Thoracic aorta (tissue), 2 donors: ENCODE data around the gene ARMC9. TPM values are rescaled to one million over a fixed set of nuclear protein-coding genes. Genes with fewer than 3 reads are reported as not detected.

Source experiments
- ATAC-seq: fragments of 150-250 bp; one replicate; pipeline ENCODE4 v1.8.0; 2017; ENCODE audit warnings: low read depth; ENCODE audit not compliant: insufficient number of reproducible peaks, low FRiP score
- DNase-seq: peaks from one replicate; pipeline ENCODE4 v3.0.0-alpha.2; 2020; ENCODE audit warnings: low spot score
- H3K27ac ChIP-seq, 2 donors: fragments of 200-600 bp; sonication (generic); 1 replicate in 1 of 2; 2 replicates in 1 of 2; pipeline ENCODE4 v1.5.1; 2016; ENCODE audit warnings: mild to moderate bottlenecking in 2 of 2, moderate library complexity in 2 of 2
- H3K27me3 ChIP-seq: fragments of 200-600 bp; sonication (generic); replicated peaks from 2 replicates; pipeline ENCODE4 v1.6.0; 2016; ENCODE audit warnings: mild to moderate bottlenecking; ENCODE audit not compliant: insufficient read depth
- H3K36me3 ChIP-seq: fragments of 200-600 bp; sonication (generic); one replicate; pipeline ENCODE4 v1.5.1; 2016
- H3K4me1 ChIP-seq, 2 donors: fragments of 200-600 bp; sonication (generic); 1 replicate in 1 of 2; 2 replicates in 1 of 2; pipeline versions ENCODE4 v1.5.1 to v1.6.0; 2016; ENCODE audit warnings: low read depth in 2 of 2, mild to moderate bottlenecking in 1 of 2; ENCODE audit not compliant: control insufficient read depth in 1 of 2
- H3K4me3 ChIP-seq: fragments of 200-600 bp; sonication (generic); 2 replicates; pipeline ENCODE4 v1.5.1; 2016; ENCODE audit warnings: mild to moderate bottlenecking
- H3K9me3 ChIP-seq: fragments of 200-600 bp; sonication (generic); 2 replicates; pipeline ENCODE4 v1.5.1; 2016
- CTCF ChIP-seq: fragments of 200-600 bp; sonication (generic); IDR thresholded peaks from one replicate; pipeline ENCODE4 v1.5.1; 2019; ENCODE audit warnings: antibody characterized with exemption
- total RNA-seq, 2 donors: library from RNA; depleted of rRNA; stranded (reverse); fragments of >200 nt; gene quantifications; one replicate each; pipeline versions ENCODE4 v1.1.0 to v1.2.3, GENCODE V29; 2016

The ARMC9 gene
- total RNA-seq, 2 donors from 2014 or later = 68.5 to 103 TPM

GRCh38 chr2:231321556-231322334 lies 123.3 kb downstream of the ARMC9 start:
- peaks cover 2 to 15% of the 10 kb centered on the region in 2 donors for H3K4me1 ChIP-seq
- no peaks in the 10 kb centered on the region for H3K9me3 ChIP-seq
- H3K27ac ChIP-seq = peak overlapping the region in 1 of 2 donors; percentile 27
- H3K4me3 ChIP-seq = no peak overlapping the region
- no peaks in the 10 kb centered on the region for H3K36me3 ChIP-seq
- DNase-seq (no peak), ATAC-seq (no peak)
- no peaks in the 10 kb centered on the region for H3K27me3 ChIP-seq
- TF ChIP-seq CTCF = no peak

- Histone ChIP-seq H3K9me3 (no peaks in the 10 kb centered on the region), H3K4me3 (no peak overlapping the region), H3K27ac (no peak overlapping the region), H3K4me1 (peaks cover 2 to 15% of the 10 kb centered on the region in 2 donors), H3K27me3 (no peaks in the 10 kb centered on the region), H3K36me3 (no peaks in the 10 kb centered on the region)
- no peak for DNase-seq
- no peak for TF ChIP-seq CTCF
- no peak for ATAC-seq
Observed at GRCh38 chr2:231323316-231323715, 124.9 kb downstream of the ARMC9 start.

GRCh38 chr2:231325826-231326225 lies 127.4 kb downstream of the ARMC9 start:
- no peak for ATAC-seq

GRCh38 chr2:231326404-231326803 lies 128.0 kb downstream of the ARMC9 start:
- Histone ChIP-seq H3K9me3 (no peaks in the 10 kb centered on the region), H3K27ac (no peak overlapping the region), H3K4me1 (no peaks in the 10 kb centered on the region), H3K36me3 (peaks cover 4% of the 10 kb centered on the region), H3K27me3 (no peaks in the 10 kb centered on the region), H3K4me3 (no peak overlapping the region)
- no peak for TF ChIP-seq CTCF
- no peak for DNase-seq
- ATAC-seq = no peak

More at GRCh38 chr2:231325826-231326225, 127.4 kb downstream of the ARMC9 start:
- no peak for DNase-seq
- TF ChIP-seq CTCF = no peak
- H3K9me3 ChIP-seq = no peaks in the 10 kb centered on the region
- H3K4me1 ChIP-seq = peaks cover under 1 to 4% of the 10 kb centered on the region in 2 donors
- H3K4me3 ChIP-seq = no peak overlapping the region
- peaks cover 4% of the 10 kb centered on the region for H3K36me3 ChIP-seq
- no peaks in the 10 kb centered on the region for H3K27me3 ChIP-seq
- H3K27ac ChIP-seq = no peak overlapping the region

GRCh38 chr2:231330311-231330710 lies 131.9 kb downstream of the ARMC9 start:
- no peaks in the 10 kb centered on the region for H3K9me3 ChIP-seq
- no peak for TF ChIP-seq CTCF
- H3K4me1 ChIP-seq = no peaks in the 10 kb centered on the region
- ATAC-seq = no peak
- H3K27me3 ChIP-seq = no peaks in the 10 kb centered on the region
- H3K4me3 ChIP-seq = no peak overlapping the region
- no peak for DNase-seq
- no peak overlapping the region for H3K27ac ChIP-seq
- H3K36me3 ChIP-seq = peaks cover 21% of the 10 kb centered on the region
